Neutrophil (primary cell): Measurements from ENCODE around the gene GID4.

Experiments
- H3K27ac ChIP-seq: fragments of 200-600 bp; sonication (generic); 2 replicates; pipeline ENCODE4 v1.5.1; 2016; ENCODE audit warnings: mild to moderate bottlenecking, moderate library complexity
- H3K27me3 ChIP-seq: fragments of 200-600 bp; sonication (generic); 2 replicates; pipeline ENCODE4 v1.6.0; 2016; ENCODE audit warnings: mild to moderate bottlenecking
- H3K36me3 ChIP-seq: fragments of 200-600 bp; sonication (generic); 2 replicates; pipeline ENCODE4 v1.5.1; 2017
- H3K4me1 ChIP-seq, 2 experiments: fragments of 200-600 bp in 1 of 2; sonication (generic) in 1 of 2; 1 replicate in 1 of 2; 2 replicates in 1 of 2; pipeline versions ENCODE4 v1.5.1 to v1.6.1; 2013 to 2016; ENCODE audit warnings: low read depth in 1 of 2, low read length in 1 of 2, mild to moderate bottlenecking in 1 of 2, moderate library complexity in 1 of 2; ENCODE audit not compliant: control insufficient read depth in 1 of 2, insufficient read depth in 1 of 2
- H3K4me3 ChIP-seq, 2 experiments: fragments of 200-600 bp in 1 of 2; sonication (generic) in 1 of 2; 1 replicate in 1 of 2; 2 replicates in 1 of 2; pipeline ENCODE4 v1.5.1; 2013 to 2016; ENCODE audit warnings: low read depth in 1 of 2, low read length in 1 of 2, mild to moderate bottlenecking in 1 of 2, moderate library complexity in 1 of 2
- H3K9me3 ChIP-seq: fragments of 200-600 bp; sonication (generic); 2 replicates; pipeline ENCODE4 v1.5.1; 2016
- CTCF ChIP-seq: fragments of 200-600 bp; sonication (generic); IDR thresholded peaks from 2 replicates; pipeline ENCODE4 v1.5.1; 2016; ENCODE audit warnings: antibody characterized with exemption

The GID4 gene

GRCh38 chr17:18107061-18107790, 68.0 kb downstream of the GID4 start:
- Histone ChIP-seq H3K27me3 (no peaks in the 10 kb centered on the region), H3K9me3 (no peaks in the 10 kb centered on the region), H3K36me3 (peaks cover 48% of the 10 kb centered on the region), H3K4me3 (no peak overlapping the region), H3K27ac (no peak overlapping the region), H3K4me1 (peaks cover 0 to 3% of the 10 kb centered on the region in 2 experiments)
- TF ChIP-seq CTCF: no peak

DNA sequence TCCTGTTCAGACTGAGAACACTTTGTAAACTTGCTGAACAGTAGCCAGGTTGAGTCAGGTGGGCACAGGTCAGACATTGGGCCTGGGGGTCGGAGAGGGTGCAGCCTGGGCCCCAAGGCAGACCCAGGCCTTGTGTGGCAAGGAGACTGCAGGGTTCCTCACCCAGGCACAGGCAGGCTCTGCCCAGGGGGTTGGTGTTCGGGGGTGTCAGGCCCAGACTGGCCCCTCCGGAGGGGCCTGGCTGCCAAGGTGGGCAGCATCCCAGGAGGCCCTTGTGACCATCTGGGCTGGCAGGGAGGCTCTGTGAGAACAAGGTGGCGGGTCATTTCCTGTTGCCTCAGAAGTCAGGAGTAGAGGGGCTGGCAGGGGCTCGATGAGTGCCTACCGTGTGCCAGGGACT, 68.8 kb downstream of the GID4 start:
- Histone ChIP-seq H3K4me1 (no peaks in the 10 kb centered on the region), H3K36me3 (peaks cover 48% of the 10 kb centered on the region), H3K4me3 (no peak overlapping the region), H3K27ac (no peak overlapping the region), H3K27me3 (no peaks in the 10 kb centered on the region), H3K9me3 (no peaks in the 10 kb centered on the region)
- TF ChIP-seq CTCF: no peak

DNA sequence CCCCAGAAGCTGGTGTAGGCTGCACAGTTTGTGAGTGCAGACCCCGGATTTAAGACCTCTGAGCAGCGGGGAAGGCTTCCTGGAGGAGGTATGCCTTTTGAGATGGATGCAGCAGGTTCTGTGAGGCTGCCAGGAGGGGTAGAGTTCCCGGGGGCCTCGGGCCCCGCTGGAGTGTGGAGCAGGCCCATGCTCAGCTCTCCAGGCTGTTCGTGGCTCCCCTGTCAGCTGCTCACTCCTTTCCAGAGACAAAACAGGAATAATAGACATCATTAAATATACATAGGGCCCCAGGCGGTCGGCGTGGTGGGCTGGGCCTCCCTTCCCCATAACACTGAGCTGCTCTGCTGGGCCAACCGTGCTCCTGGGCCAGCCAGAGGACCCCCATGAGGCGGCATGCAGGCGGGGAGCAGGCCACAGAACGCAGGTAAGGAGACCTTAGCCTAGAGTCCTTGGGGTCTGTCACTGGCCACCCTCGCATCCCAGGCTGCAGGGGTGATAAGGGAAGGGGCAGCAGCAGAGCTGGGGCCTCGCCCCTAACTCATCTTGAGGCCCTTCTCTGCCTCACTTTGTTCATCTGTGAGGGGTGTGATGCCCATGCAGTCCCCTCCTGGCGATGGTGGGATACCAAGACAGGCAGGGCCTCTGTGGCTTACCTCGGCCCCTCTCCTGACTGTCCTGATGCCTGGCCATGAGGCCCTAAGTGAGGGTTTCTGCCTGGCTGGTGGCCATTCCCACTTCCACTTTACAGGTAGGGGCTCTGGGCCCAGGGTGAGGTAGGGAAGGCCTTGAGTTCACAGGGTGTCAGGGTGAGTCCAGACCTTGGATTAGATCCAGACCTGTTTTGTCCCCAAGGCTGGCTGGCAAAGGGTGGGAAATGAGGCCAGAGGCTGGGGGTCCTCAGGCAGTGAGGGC, 69.4 kb downstream of the GID4 start, which contains the start of gene MYO15A:
Gene MYO15A, plus strand, starts transcription at position 356 of the 912 bp plus-strand sequence. CDS start 10,045 bp downstream, outside the sequence.
- peaks cover 44% of the 10 kb centered on the region for H3K36me3 ChIP-seq
- no peak for TF ChIP-seq CTCF
- no peaks in the 10 kb centered on the region for H3K27me3 ChIP-seq
- no peak within 1 kb of the TSS for H3K27ac ChIP-seq
- no peaks in the 10 kb centered on the region for H3K4me1 ChIP-seq
- no peaks in the 10 kb centered on the region for H3K9me3 ChIP-seq
- no peak within 1 kb of the TSS for H3K4me3 ChIP-seq

DNA sequence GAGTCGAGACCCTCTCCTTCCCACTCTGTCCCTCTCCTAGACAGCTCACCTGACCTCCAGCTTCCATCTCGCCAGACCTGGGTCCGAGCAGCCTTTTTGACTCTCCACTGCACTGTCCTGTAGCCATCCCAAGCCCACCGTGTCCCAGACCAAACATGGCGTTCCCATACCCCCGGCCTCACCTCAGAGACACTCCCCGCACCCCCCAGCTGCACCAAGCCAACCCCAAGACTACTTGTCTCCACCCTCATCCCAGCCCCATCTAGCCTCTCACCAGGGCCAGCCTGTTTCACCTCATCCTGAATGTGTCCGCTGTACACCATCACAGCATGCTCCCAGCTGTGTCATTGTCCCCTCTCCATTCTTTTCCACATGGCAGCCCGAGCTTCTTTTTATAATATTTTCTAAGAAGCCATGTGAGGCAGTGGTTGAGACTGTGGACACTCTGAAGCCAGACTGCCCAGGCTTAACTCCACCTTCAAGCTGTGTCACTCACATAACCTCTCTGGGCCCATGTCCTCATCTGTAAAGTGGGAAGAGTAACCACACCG, 70.8 kb downstream of the GID4 start:
- TF ChIP-seq CTCF: no peak

GRCh38 chr17:18110636-18111145, 71.5 kb downstream of the GID4 start:
- H3K9me3 ChIP-seq: no peaks in the 10 kb centered on the region
- no peak for TF ChIP-seq CTCF
- no peak overlapping the region for H3K4me3 ChIP-seq
- no peak overlapping the region for H3K27ac ChIP-seq
- H3K27me3 ChIP-seq: no peaks in the 10 kb centered on the region
- no peaks in the 10 kb centered on the region for H3K4me1 ChIP-seq
- H3K36me3 ChIP-seq: peaks cover 24% of the 10 kb centered on the region

More for the DNA sequence above, 70.8 kb downstream of the GID4 start:
- Histone ChIP-seq H3K27me3 (no peaks in the 10 kb centered on the region), H3K4me1 (no peaks in the 10 kb centered on the region), H3K4me3 (no peak overlapping the region), H3K9me3 (no peaks in the 10 kb centered on the region), H3K36me3 (peaks cover 30% of the 10 kb centered on the region), H3K27ac (no peak overlapping the region)
